GM19463 (cell line): Measurements from ENCODE around the gene PKDREJ.
"Not testable (repeated sequence)": the region's sequence is repeated elsewhere in the genome, so short reads cannot be mapped to it uniquely, and the experiment has no call there.

Source experiments
- ATAC-seq: cut with Tn5 transposase; IDR thresholded peaks from one replicate; pipeline ENCODE4 v1.9.1; 2021; ENCODE audit warnings: mild to moderate bottlenecking, moderate library complexity; ENCODE audit not compliant: unreplicated experiment

PKDREJ gene, protein sequence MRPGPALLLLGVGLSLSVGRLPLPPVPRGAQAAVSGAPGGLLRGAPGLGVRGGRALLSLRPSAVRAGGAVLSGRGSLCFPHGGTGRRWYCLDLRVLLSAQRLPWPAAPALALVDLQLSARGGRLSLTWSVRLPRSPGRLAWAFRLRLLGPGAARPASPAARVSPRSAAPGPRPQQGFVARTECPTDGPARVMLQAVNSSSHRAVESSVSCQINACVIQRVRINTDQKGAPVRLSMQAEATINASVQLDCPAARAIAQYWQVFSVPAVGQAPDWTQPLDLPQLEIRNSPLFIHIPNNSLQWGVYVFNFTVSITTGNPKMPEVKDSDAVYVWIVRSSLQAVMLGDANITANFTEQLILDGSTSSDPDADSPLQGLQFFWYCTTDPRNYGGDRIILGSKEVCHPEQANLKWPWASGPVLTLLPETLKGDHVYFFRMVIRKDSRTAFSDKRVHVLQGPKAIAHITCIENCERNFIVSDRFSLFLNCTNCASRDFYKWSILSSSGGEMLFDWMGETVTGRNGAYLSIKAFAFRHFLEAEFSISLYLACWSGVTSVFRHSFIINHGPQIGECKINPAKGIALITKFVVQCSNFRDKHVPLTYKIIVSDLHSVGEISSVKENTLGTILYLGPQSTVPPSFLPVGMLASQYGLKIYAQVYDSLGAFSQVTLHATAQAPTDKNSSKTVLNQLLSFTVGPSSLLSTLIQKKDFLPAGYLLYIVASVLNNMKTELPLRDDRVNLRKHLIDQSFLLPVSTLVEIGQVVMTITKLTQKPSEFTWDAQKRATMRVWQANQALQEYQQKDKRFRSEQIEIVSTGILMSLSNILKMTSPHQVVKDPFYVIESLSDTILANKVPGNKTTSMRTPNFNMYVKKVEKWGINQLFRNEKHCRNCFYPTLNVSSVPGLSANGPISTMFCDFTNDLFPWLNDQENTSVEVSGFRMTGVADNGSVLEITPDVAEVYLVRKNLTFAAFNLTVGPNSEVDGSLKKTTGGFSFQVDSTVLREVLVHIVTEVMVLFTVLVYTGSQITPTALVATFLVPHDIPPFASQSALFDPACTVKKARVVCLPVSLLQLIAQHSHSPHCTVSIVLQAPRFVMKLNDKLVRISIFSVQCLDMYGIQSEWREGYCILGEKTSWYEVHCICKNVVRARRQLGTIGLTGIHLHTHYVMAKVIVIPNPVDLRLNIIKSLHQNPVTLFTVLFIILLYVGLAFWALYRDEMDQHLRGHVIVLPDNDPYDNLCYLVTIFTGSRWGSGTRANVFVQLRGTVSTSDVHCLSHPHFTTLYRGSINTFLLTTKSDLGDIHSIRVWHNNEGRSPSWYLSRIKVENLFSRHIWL (N-terminal part only)

GRCh38 chr22:46263216-46263590 is at the start of gene PKDREJ:
PKDREJ (minus strand) TSS chr22:46263343; CDS start chr22:46263322, 21 bp downstream.
- no peak for ATAC-seq

DNA sequence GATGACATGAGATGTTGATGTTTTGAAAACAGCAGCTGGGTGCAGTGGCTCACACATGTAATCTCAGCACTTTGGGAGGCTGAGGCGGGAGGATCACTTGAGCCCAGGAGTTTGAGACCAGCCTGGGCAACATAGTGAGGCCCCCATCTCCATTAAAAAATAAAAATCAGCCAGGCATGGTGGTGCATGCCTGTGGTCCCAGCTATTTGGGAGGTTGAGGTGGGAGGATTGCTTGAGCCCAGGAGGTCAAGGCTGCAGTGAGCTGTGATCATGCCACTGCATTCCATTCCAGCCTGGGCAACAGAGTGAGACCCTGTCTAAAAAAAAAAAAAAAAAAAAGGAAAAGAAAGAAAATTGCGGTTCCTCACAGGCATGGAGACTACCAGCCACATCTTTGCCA is 49.7 kb upstream of the PKDREJ start:
- not testable (repeated sequence) for ATAC-seq

- no peak for ATAC-seq
Measured at GRCh38 chr22:46312056-46312455, 48.9 kb upstream of the PKDREJ start.

- ATAC-seq, result no peak
Measured at GRCh38 chr22:46309526-46310085, 46.5 kb upstream of the PKDREJ start.

- ATAC-seq, result no peak
Measured at GRCh38 chr22:46308283-46308988, 45.3 kb upstream of the PKDREJ start.

DNA sequence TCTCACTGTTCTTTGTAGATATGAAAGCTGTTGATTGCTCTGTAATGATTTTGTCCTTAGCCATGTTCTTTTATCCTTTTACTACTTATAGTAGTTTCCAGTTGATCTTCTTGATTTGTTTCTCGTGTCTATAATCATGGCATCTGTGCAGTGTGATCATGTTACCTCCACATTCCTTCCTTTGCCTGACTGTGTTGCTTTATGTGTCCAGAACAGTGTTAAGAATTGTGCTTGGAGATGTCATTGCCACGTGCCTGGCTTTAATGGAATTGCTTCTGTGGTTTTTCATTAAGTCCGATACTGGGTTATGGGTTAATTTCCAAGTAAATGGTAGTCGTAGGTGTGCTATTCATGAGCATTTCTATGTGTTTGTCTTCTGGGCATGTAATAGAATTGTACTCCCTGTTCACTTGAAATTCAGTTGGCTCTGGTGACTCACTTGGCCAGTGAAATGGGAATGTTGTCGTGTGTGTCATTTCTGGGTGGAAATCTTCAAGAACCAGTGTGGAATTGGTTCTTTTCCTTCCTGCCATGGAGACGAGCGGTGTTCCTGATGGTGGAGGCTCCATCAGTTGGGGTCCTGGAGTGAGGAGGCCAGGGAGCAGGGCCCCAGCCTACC is 40.3 kb upstream of the PKDREJ start:
- ATAC-seq, result no peak

- ATAC-seq, result no peak
Measured at GRCh38 chr22:46300491-46300890, 37.3 kb upstream of the PKDREJ start.

- ATAC-seq, result no peak
Measured at GRCh38 chr22:46299101-46299500, 36.0 kb upstream of the PKDREJ start.

DNA sequence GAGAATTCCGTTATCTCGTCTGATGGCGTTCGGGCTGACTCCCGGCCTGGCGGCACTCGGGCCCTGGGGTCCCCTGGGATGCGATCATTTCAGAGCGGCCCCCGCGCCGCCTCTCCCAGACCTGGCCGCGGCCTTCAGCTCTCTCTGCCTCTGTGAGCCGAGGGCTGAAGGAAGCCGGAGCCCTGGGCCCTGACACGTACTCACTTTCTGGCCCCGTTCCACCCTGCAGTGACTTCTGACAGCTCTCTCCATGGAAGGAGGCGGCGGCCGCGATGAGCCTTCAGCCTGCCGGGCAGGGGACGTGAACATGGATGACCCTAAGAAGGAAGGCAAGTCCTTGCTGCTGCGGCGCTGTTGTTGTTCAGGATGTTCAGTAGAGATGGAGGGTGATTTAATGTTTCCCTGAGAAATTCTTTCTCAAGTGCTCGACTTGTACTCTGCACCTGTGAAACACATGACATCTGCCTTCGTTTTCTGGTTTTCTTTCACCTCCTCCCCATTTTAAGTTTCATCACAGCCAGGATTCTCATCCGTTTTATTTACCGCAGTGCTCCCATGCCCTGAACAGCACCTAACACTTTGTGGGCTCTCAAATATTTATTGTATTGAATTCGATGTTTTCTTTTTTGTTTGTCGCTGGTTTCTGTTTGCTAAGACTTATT is 34.1 kb upstream of the PKDREJ start:
- no peak for ATAC-seq

GRCh38 chr22:46296257-46297150 is 33.4 kb upstream of the PKDREJ start, which contains the start of gene GTSE1:
GTSE1 (plus strand) TSS chr22:46296870; CDS start chr22:46297401, 531 bp downstream.
- peak; percentile 94 for ATAC-seq

- no peak for ATAC-seq
Measured at GRCh38 chr22:46295277-46295971, 32.3 kb upstream of the PKDREJ start.

GRCh38 chr22:46294784-46295183 is 31.6 kb upstream of the PKDREJ start:
- no peak for ATAC-seq

DNA sequence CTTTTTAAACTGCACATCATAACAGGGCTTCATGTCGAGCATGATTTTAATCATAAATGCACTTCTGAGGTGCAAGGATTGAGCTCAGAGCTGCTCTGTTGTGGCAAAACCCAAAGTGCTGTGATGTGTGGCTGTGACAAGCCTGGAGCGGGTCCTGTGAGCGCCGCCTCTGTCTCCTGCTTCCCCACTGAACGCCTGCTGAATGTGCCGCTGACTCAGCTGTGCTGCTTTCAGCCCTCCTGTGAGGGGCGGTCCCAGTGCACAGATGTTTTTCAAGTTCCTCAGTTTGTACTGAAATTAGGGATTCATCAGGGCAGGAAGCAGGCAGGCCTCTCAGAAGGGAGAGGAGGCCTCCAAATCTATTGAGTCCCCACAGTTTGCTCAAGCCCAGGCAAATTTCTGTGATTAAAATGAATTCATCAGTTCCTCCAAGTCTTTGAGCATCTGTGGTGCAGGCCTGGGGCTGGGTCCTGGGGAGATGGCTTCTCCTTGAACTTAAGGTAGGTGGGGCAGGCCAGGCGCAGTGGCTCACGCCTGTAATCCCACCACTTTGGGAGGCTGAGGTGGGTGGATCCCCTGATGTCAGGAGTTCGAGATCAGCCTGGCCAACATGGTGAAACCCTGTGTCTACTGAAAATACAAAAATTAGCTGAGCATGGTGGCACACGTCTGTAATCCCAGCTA is 30.6 kb upstream of the PKDREJ start:
- no peak for ATAC-seq

DNA sequence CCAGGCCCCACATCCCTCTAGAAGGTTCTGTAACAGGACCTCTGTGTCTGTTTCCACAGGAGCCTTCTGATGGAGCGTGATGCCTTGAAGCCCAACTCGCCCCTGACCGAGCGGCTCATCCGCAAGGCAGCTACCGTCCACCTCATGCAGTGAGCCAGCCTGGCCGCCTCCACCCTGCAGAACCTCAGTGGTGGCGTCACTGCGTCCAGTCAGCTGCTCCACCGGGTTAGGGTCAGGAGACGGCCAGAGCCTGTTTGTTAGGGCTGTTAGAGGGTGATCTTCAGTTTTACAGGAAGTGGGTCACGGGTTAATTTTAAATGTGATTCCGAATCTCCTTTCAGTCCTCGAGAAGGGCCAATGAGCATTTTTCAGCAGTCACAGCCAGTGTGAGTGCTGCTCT is 29.6 kb upstream of the PKDREJ start:
- ATAC-seq, result no peak

- ATAC-seq, result no peak
Measured at GRCh38 chr22:46292173-46292572, 29.0 kb upstream of the PKDREJ start.

GRCh38 chr22:46290843-46291785 is 28.0 kb upstream of the PKDREJ start:
- no peak for ATAC-seq
